ENCODE data around the gene RBPJ. TPM values are rescaled to one million over a fixed set of nuclear protein-coding genes. Genes with fewer than 3 reads are reported as not detected.

RBPJ gene
- polyA plus RNA-seq, 1 experiment = 218 TPM

DNA sequence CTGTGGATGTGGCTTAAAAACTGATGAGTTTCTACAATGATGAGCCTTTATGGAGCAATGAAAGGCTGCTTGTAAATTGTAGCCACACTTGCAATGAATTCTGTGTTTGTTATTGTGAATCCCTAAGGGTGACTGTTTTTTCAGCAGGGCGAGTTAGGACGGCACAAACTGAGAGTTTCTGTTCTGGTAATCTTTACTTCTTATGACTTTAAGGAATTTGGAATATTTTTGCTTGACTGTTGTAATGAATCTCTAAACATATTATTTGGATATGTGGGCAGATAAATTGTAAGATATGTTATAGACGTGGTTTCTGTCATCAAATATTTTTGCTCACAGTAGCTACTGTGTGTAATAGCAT lies 22.2 kb downstream of the RBPJ start:
- no peak for DNase-seq (ENCODE audit: low read depth, low spot score)
- Histone ChIP-seq H3K27me3 (ENCODE audit: control insufficient read depth, insufficient read depth, low read length) (no peaks in the 10 kb centered on the region), H3K9me3 (ENCODE audit: control insufficient read depth, insufficient read depth, low read length) (no peaks in the 10 kb centered on the region), H3K27ac (ENCODE audit: low read depth, low read length) (no peak overlapping the region), H3K4me3 (ENCODE audit: low read depth, low read length) (no peak overlapping the region)
- ChIA-PET CTCF (interaction anchor here (4.8 kb wide), 1 partner anchor 12 kb away, joined by 43 read pairs; no protein-coding TSS in a partner anchor), POLR2A (interaction anchor here (0.6 kb wide), 1 partner anchor 11 kb away, joined by 6 read pairs; no protein-coding TSS in a partner anchor)
- TF ChIP-seq, protein P1, sequence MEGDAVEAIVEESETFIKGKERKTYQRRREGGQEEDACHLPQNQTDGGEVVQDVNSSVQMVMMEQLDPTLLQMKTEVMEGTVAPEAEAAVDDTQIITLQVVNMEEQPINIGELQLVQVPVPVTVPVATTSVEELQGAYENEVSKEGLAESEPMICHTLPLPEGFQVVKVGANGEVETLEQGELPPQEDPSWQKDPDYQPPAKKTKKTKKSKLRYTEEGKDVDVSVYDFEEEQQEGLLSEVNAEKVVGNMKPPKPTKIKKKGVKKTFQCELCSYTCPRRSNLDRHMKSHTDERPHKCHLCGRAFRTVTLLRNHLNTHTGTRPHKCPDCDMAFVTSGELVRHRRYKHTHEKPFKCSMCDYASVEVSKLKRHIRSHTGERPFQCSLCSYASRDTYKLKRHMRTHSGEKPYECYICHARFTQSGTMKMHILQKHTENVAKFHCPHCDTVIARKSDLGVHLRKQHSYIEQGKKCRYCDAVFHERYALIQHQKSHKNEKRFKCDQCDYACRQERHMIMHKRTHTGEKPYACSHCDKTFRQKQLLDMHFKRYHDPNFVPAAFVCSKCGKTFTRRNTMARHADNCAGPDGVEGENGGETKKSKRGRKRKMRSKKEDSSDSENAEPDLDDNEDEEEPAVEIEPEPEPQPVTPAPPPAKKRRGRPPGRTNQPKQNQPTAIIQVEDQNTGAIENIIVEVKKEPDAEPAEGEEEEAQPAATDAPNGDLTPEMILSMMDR (IDR thresholded peaks at IDR 0.05; ENCODE audit: low read depth, low read length) = no peak

DNA sequence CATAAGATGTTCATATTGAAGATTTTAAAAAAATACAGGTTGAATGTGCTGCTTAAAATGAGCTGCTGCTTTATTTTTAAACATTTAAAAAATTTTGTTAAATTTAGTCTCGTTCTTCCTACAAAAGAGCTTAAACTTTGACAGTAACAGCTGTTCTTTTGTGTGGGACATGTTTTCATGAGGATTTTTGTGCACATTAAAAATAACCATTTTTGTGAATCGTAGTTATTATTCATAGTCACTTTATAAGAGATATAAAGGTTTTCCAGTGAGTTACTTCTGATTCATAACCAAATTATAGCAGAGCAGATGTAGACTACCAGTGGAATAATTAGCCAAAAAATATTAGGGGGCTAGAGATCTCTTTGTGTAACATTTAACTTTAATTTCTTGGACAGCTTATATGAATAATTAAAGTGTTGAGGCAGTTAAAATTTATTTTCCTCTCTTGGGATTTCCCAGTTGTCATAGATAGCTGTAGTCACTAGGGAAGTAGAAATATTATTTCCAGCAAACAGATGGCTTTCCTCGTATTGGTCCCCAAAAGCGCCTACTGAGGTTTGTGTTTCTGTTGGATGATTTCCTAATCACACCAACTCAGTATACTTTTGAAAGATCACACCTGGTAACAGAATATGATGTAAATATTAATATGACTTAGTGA lies 24.2 kb downstream of the RBPJ start:
- Histone ChIP-seq H3K4me3 (ENCODE audit: low read depth, low read length) (no peak overlapping the region), H3K9me3 (ENCODE audit: control insufficient read depth, insufficient read depth, low read length) (no peaks in the 10 kb centered on the region), H3K27me3 (ENCODE audit: control insufficient read depth, insufficient read depth, low read length) (no peaks in the 10 kb centered on the region), H3K27ac (ENCODE audit: low read depth, low read length) (no peak overlapping the region)
- CTCF ChIA-PET = interaction anchor here (0.6 to 4.8 kb wide), 4 partner anchors 14 to 357 kb away, joined by 3 to 43 read pairs (median 4); no protein-coding TSS in a partner anchor
- POLR2A ChIA-PET = no interaction called here
- TF ChIP-seq, protein P1 (IDR thresholded peaks at IDR 0.05; ENCODE audit: low read depth, low read length) = no peak
- no peak for DNase-seq (ENCODE audit: low read depth, low spot score)

DNA sequence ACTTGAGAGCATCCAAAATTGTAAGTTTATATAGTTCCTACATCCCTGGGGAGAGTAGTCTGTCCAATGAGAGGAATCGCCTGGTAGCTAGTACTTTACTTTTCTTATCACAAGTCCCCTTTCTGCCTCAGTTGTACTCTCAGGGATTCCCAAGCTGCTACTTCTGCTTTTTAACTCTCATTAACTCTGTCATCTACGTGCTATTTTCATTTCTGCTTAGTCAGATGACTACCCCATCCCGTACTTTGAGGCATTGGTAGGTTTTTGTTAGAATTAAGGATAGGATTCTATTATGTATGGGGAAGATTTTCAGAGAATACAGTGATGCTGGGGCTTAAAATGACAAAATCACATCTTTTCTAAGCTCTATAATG lies 24.7 kb downstream of the RBPJ start:
- DNase-seq (ENCODE audit: low read depth, low spot score) = no peak
- CTCF ChIA-PET = interaction anchor here (0.6 to 4.8 kb wide), 5 partner anchors 8 to 358 kb away, joined by 3 to 43 read pairs (median 3); no protein-coding TSS in a partner anchor
- TF ChIP-seq, protein P1 (IDR thresholded peaks at IDR 0.05; ENCODE audit: low read depth, low read length) = no peak
- Histone ChIP-seq H3K27me3 (ENCODE audit: control insufficient read depth, insufficient read depth, low read length) (no peaks in the 10 kb centered on the region), H3K4me3 (ENCODE audit: low read depth, low read length) (no peak overlapping the region), H3K9me3 (ENCODE audit: control insufficient read depth, insufficient read depth, low read length) (no peaks in the 10 kb centered on the region), H3K27ac (ENCODE audit: low read depth, low read length) (no peak overlapping the region)
- POLR2A ChIA-PET = no interaction called here

DNA sequence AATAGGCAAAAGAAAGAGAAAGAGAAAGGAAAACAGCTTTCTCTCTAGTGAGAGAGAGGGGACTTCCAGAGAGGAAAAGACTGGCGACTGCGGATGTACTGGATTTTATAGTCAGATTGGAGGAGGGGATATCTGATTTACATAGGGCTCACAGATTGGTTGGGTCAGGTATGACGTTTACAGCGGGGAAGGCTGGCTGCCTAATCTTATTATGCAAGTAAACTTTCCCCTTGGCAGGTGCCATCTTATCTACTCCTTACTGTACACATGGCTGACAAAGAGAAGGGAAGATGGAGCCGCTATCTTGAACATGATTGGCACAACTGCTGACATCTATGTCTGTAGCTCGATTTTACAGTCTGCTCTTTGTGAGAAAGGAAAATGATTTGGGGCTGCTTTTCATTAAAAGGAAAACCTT lies 25.4 kb downstream of the RBPJ start:
- CTCF ChIA-PET = interaction anchor here (0.6 to 4.8 kb wide), 2 partner anchors 8 to 15 kb away, joined by 3 to 43 read pairs; no protein-coding TSS in a partner anchor
- TF ChIP-seq, protein P1 (IDR thresholded peaks at IDR 0.05; ENCODE audit: low read depth, low read length) = no peak
- H3K9me3 ChIP-seq (ENCODE audit: control insufficient read depth, insufficient read depth, low read length) = no peaks in the 10 kb centered on the region
- H3K4me3 ChIP-seq (ENCODE audit: low read depth, low read length) = no peak overlapping the region
- DNase-seq (ENCODE audit: low read depth, low spot score) = no peak
- H3K27me3 ChIP-seq (ENCODE audit: control insufficient read depth, insufficient read depth, low read length) = no peaks in the 10 kb centered on the region
- no peak overlapping the region for H3K27ac ChIP-seq (ENCODE audit: low read depth, low read length)
- POLR2A ChIA-PET = no interaction called here

- ChIA-PET CTCF (interaction anchor here (1.6 to 4.8 kb wide), 2 partner anchors 19 to 23 kb away, joined by 4 to 33 read pairs; no protein-coding TSS in a partner anchor), POLR2A (no interaction called here)
- Histone ChIP-seq H3K27me3 (ENCODE audit: control insufficient read depth, insufficient read depth, low read length) (no peaks in the 10 kb centered on the region), H3K4me3 (ENCODE audit: low read depth, low read length) (no peak overlapping the region), H3K27ac (ENCODE audit: low read depth, low read length) (no peak overlapping the region), H3K9me3 (ENCODE audit: control insufficient read depth, insufficient read depth, low read length) (no peaks in the 10 kb centered on the region)
- TF ChIP-seq, protein P1 (IDR thresholded peaks at IDR 0.05; ENCODE audit: low read depth, low read length) = no peak
- no peak for DNase-seq (ENCODE audit: low read depth, low spot score)
These were observed 28.7 kb downstream of the RBPJ start for GRCh38 chr4:26349496-26349895.
